ENCODE results near the gene ZNF670. TPM values are rescaled to one million over a fixed set of nuclear protein-coding genes. Genes with fewer than 3 reads are reported as not detected.

The ZNF670 gene
- polyA plus RNA-seq, 1 donor from 2014 or later: 9.3 TPM

GRCh38 chr1:247084771-247085170 lies 6.2 kb upstream of the ZNF670 start:
- Histone ChIP-seq H3F3A (ENCODE audit: insufficient read depth, low read length, poor library complexity, severe bottlenecking) (no peaks in the 10 kb centered on the region), H3K36me3 (ENCODE audit: insufficient read depth, low read length) (no peaks in the 10 kb centered on the region), H4K20me1 (ENCODE audit: insufficient read depth) (no peaks in the 10 kb centered on the region), H3K9me2 (ENCODE audit: insufficient read depth, low read length) (no peaks in the 10 kb centered on the region), H3K79me2 (replicated peaks; ENCODE audit: insufficient read depth, low read length) (no peaks in the 10 kb centered on the region), H3K4me2 (ENCODE audit: low read length) (no peak overlapping the region), H3K4me3 (ENCODE audit: low read length) (no peak overlapping the region), H3K27me3 (ENCODE audit: insufficient read depth, low read depth, low read length) (no peaks in the 10 kb centered on the region), H2AFZ (ENCODE audit: low read depth, low read length) (no peak overlapping the region), H3K9ac (ENCODE audit: low read length) (no peak overlapping the region), H3K9me3 (ENCODE audit: low read length) (no peaks in the 10 kb centered on the region), H3K27ac (ENCODE audit: low read length) (no peak overlapping the region)
- TF ChIP-seq POLR2AphosphoS5 (IDR thresholded peaks at IDR 0.05): no peak
- TF ChIP-seq RAD21 (conservative IDR thresholded peaks at IDR 0.05): no peak
- no peak for TF ChIP-seq EP300 (conservative IDR thresholded peaks at IDR 0.05; ENCODE audit: poor library complexity, severe bottlenecking)
- no peak for TF ChIP-seq MXI1 (conservative IDR thresholded peaks at IDR 0.05; ENCODE audit: poor library complexity, severe bottlenecking)
- TF ChIP-seq REST (IDR thresholded peaks at IDR 0.05; ENCODE audit: borderline replicate concordance): no peak

GRCh38 chr1:247079141-247079874 lies 697 bp upstream of the ZNF670 start:
- peaks cover 29% of the 10 kb centered on the region for H3K79me2 ChIP-seq (replicated peaks; ENCODE audit: insufficient read depth, low read length)
- H3K4me3 ChIP-seq (ENCODE audit: low read length): peak overlapping the region; percentile 96
- H3K27ac ChIP-seq (ENCODE audit: low read length): peak overlapping the region; percentile 85
- H3K27me3 ChIP-seq (ENCODE audit: insufficient read depth, low read depth, low read length): no peaks in the 10 kb centered on the region
- H3K9ac ChIP-seq (ENCODE audit: low read length): peak overlapping the region; percentile 91
- H3K4me2 ChIP-seq (ENCODE audit: low read length): peak overlapping the region; percentile 11
- no peaks in the 10 kb centered on the region for H3K9me2 ChIP-seq (ENCODE audit: insufficient read depth, low read length)
- TF ChIP-seq POLR2AphosphoS5 (IDR thresholded peaks at IDR 0.05) (no peak), CTCF (IDR thresholded peaks at IDR 0.05; ENCODE audit: poor library complexity, severe bottlenecking) (no peak), TAF1 (IDR thresholded peaks at IDR 0.05; ENCODE audit: low read depth) (no peak), SMC3 (conservative IDR thresholded peaks at IDR 0.05; ENCODE audit: poor library complexity) (no peak), RAD21 (conservative IDR thresholded peaks at IDR 0.05) (no peak), REST (IDR thresholded peaks at IDR 0.05; ENCODE audit: borderline replicate concordance) (no peak), MXI1 (conservative IDR thresholded peaks at IDR 0.05; ENCODE audit: poor library complexity, severe bottlenecking) (no peak), EZH2 (IDR thresholded peaks at IDR 0.05; ENCODE audit: borderline replicate concordance, insufficient read depth, low read length, poor library complexity, severe bottlenecking) (no peak), EP300 (conservative IDR thresholded peaks at IDR 0.05; ENCODE audit: poor library complexity, severe bottlenecking) (no peak)
- H4K20me1 ChIP-seq (ENCODE audit: insufficient read depth): no peaks in the 10 kb centered on the region
- H2AFZ ChIP-seq (ENCODE audit: low read depth, low read length): peak overlapping the region; percentile 96
- H3K9me3 ChIP-seq (ENCODE audit: low read length): peaks cover 1% of the 10 kb centered on the region
- H3K36me3 ChIP-seq (ENCODE audit: insufficient read depth, low read length): no peaks in the 10 kb centered on the region
- no peaks in the 10 kb centered on the region for H3F3A ChIP-seq (ENCODE audit: insufficient read depth, low read length, poor library complexity, severe bottlenecking)
